Measurements from ENCODE around the gene RNF207.
"Not testable (repeated sequence)": the region's sequence is repeated elsewhere in the genome, so short reads cannot be mapped to it uniquely, and the experiment has no call there.

RNF207 gene

GRCh38 chr1:6206520-6206855 lies 569 bp downstream of the RNF207 start:
- no peak for DNase-seq

DNA sequence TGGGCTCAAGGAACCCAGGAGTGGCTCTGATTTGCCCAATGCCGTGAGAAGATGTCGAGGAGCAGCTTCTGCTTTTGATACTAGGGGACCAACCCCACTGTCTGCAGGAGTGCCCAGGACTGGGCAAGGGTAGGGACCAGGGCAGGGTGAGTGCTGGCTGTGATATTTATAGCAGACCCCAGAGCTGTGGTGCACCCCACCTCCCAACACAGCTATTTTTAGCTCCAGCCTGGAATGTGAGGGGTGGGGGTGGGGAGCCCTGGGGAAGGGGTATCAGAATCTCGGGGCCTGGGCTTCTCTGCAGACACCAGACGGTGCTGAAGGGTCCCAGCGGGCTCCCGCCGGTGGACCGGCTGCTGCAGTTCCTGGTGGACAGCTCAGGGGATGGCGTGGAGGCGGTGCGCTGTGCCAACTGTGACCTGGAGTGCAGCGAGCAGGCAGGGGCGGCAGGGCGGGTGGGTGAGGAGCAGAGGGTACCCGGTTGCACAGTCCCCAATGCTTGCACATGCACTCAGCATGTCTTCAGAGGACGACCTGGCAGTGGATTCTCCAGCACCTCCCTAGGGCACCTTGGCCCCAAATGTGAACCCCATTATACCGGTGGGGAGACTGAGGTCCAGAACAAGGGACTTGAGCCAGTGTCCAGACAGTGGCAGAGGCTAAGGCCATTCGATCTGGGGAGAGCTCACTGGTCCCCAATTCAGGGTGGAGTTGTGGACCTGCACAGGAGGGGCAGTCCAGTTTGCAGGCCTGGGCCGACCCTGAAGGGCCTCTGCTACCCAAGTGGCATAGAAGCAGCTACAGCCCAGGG lies 1.4 kb downstream of the RNF207 start:
- DNase-seq = no peak

- DNase-seq = no peak
Measured at GRCh38 chr1:6207921-6208320, 2.0 kb downstream of the RNF207 start.

DNA sequence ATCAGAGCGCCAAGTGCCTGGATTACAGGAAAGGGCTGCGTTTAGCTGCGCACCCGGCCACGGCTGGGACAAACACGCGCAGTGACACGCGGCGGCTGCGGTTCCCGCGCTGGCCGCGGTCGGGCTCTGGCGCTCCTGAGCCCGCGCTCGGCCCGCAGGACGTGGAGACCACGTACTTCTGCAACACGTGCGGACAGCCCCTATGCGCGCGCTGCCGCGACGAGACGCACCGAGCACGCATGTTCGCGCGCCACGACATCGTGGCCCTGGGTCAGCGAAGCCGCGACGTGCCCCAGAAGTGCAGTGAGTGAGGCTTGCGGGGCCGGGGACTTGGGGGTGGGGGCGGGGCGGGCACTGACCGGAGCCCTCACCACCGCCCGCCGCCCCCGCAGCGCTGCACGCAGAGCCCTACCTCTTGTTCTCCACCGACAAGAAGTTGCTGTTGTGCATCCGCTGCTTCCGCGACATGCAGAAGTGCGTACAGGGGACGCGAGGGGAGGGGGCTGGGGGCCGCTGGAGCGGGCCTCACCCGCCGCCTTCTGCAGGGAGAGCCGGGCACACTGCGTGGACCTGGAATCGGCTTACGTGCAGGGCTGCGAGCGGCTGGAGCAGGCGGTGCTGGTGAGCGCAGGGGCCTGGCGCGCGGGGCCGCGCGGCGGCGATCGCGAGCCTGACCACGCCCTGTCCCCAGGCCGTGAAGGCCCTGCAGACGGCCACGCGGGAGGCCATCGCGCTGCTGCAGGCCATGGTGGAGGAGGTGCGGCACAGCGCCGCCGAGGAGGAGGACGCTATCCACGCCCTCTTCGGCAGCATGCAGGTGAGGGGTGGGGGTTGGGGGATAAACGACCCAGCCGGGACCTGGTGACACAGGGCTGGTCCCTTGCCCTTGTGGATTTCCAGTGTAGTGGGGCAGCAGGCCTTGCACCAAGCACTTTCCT lies 3.1 kb downstream of the RNF207 start:
- DNase-seq = no peak

DNA sequence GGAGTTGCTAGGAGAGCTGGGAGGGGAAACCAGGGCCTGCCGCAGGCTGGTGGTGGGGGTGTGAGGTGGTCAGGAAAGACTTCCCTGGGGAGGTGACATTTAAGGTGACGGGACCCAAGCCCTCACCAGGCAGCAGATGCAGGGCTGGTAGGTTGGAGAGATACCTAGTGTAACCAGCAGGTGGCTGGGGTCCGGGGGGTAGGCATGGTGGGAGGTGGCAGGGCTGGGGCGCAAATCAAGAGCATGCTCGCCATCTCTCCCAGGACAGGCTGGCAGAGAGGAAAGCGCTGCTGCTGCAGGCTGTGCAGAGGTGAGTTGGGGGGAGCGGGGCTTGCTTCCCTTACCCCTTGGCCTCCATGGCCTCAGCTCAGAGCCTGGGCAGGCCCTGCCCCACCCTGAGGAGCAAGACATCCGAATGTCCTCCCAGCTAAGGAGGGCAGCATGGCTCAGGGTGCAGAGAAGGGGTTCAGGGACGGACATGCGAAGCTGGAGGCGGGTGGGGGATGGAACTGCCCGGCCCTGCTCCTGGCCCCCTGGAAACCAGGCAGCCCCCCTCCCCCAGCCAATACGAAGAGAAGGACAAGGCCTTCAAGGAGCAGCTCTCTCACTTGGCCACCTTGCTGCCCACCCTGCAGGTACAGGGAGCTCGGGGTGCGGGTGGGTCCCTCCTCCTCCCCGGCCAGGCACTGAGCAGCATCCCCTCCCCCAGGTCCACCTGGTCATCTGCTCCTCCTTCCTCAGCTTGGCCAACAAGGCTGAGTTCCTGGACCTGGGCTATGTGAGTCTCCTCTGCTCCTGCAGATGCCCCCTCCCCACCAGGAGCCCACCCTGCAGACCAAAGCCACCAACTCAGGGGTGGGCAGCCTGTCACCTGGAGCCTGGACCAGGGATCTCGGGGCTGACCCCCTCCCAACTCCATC lies 4.0 kb downstream of the RNF207 start:
- DNase-seq = no peak

DNA sequence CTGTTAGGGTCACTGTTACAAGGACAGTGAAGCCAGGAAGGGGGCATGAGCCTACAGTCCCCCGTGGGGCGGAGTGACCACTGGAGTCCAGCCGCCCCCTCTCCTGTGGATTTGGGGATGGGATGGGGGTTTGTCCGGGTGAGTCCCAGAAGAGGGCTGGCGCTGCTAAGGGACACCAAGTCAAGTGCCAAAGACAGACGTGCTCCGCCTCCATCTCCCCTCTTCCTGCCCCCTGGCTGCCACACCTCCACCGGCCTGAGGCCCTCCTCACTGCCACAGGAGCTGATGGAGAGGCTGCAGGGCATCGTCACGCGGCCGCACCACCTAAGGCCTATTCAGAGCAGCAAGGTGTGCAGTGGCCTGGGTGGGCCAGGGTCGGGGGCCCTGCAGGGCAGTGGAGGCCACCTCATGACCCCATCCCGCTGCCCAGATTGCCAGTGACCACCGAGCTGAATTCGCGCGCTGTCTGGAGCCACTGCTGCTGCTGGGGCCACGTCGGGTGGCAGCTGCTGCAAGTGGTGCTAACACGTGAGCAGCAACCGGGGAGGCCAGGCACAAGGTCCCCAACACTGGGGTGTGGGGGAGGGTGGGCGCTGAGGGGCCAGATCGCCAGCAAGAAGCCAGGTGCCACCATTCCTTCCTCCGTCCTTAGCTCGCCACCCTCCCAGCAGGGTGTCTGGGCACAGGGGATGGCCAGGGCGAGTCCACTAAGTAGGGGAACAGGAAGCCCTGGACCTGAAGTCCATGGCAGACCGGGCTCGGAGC lies 4.9 kb downstream of the RNF207 start:
- no peak for DNase-seq

DNA sequence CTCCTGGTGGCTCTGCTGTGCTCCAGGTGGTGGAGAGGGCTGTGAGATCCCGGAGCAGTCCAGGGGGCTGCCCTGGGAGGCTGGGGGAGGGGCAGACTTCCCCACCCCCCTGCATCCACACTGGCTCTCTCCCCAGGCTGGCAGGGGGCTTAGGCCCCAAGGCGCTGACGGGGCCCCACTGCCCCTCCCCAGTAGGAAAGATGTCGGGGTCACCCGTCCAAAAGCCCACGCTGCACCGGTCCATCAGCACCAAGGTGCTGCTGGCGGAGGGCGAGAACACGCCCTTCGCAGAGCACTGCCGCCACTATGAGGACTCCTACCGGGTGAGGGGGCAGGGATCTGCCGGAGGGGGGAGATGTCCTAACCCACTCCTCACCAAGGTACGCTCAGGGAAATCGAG lies 5.8 kb downstream of the RNF207 start:
- DNase-seq = no peak

DNA sequence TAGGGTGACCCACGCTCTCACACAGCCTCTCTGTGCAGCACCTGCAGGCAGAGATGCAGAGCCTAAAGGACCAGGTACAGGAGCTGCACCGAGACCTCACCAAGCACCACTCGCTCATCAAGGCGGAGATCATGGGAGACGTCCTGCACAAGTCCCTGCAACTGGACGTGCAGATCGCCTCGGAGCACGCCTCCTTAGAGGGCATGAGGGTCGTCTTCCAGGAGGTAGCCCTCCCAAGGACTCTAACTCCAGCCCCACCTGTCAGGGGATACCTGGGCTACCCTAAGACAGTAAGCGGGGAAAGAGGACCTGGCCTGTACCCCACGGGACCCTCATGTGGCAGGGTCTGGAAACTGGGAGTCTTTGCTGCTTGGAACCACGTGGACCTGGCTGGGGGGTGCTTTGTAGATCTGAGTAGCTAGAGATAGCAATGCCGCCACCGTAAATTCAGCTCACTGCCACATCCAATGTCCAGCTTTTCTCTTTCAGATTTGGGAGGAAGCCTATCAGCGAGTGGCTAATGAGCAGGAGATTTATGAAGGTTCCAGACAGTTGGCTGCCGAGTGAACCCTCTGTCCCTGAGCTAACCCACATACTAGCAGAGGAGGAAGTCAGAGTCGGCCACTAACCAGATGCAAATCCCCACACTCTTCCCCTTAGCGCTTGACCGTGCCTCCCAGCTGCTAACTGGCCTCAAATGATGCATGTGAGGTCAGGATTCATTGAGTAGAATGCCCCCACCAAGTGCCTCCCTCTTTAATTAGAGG lies 6.5 kb downstream of the RNF207 start:
- no peak for DNase-seq

GRCh38 chr1:6218375-6219164 lies 12.7 kb downstream of the RNF207 start:
- DNase-seq = no peak

GRCh38 chr1:6219641-6220040 lies 13.7 kb downstream of the RNF207 start:
- not testable (repeated sequence) for DNase-seq

DNA sequence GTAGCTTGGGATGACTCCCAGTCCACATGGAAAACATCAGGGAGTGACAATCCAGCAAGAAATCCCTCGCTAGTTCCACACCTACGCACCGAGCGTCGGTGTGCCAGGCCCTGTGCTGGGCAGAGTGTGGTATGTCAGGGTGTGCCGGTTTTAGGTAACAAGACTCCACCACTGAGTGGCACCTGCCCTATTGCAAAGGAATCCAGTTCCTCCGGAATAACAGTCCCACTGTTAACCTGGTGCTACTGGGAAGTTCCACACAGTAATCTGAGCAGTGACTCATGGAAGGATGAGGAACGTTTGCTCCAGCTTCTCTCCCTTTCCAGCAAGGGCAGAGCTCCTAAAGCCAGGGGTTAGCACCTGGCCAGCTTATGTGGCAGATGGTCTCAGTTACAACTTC lies 14.3 kb downstream of the RNF207 start:
- no peak for DNase-seq

DNA sequence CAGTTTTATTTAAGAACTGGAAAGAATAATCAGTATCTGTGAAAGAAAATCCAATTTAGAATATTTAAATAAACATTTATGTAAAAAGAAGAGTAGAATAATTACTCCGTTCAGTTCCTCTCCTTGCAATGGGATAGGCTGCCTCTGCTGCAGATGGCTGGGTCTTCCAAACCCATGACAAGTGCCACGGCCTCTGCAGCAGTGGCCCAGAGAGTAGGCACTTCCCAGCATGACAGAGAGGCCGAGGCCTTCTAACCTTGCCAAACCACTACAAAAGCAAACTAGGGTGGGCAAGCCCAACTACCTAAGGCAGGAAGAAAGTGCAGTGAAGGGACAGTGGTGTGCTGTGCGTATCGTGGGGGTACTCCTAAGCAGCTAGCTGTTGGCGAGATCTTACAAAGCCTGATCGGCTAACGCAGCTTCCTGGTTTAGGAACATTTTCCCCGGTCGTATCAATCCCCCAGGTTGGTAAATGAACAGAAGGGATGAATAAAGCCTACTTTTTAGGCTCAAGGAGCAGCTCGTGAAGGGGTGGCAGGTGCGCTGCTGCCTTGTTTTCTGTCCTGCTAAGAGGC lies 15.4 kb downstream of the RNF207 start:
- no peak for DNase-seq

GRCh38 chr1:6222636-6223035 lies 16.7 kb downstream of the RNF207 start:
- no peak for DNase-seq

GRCh38 chr1:6223617-6224016 lies 17.7 kb downstream of the RNF207 start:
- no peak for DNase-seq

DNA sequence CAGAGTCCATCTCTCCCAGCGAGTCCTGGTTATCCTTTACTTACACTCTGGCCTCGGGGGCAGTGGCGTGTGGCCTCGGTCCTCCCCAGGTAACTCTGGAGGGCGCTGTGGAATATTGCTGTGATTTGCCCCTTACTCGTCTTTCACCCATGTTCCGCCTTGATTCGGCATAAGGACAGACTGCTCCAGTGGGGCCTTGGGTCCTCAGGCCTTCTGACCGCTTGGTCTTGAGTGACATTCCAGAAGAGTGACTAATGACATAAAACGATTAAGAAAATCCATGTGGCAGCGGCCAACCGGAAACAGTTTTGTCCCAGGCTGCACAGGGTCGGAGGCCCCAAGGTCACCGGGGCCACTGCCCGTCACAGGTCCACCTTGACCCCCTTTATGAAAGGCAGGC lies 18.8 kb downstream of the RNF207 start:
- no peak for DNase-seq

- DNase-seq = no peak
Measured at GRCh38 chr1:6225651-6226050, 19.7 kb downstream of the RNF207 start.

- DNase-seq = no peak
Measured at GRCh38 chr1:6233376-6233775, 27.5 kb downstream of the RNF207 start.

DNA sequence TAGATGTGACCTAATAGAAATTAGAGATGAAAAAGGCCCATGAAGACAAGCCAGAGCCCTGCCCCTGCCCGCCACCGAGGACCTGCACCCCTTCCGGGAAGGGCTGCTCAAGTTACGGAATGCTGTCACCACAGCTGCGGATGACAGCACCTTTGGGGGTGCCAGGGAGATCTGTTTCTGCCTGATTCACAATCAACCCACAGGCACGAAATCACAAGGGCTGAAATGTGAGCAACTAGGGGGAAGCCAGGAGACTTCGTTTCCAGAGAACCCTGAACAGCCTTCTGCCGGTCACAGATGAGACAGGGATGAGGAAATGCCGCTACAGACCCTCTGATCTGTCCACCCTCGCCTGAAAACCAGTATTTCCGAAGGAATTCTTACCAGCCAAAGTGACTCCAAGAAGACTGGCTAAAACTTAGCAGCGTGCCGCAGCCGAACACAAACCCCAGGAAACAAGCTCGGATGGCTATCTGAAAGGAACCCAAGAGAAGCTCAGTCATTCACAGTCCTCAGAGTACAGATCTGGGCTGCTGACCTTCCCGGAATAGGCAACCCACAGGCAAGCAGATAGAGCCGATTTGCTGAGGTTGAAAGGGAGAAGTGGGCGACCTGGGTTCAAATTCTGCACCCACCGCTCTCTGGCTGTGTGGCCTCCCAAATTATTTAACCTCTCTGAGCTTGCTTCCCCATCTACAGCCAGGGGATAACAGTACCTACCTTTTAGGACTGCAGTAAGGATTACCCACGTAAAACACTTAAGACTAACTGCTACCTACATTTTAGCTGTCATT lies 28.8 kb downstream of the RNF207 start:
- DNase-seq = no peak

DNA sequence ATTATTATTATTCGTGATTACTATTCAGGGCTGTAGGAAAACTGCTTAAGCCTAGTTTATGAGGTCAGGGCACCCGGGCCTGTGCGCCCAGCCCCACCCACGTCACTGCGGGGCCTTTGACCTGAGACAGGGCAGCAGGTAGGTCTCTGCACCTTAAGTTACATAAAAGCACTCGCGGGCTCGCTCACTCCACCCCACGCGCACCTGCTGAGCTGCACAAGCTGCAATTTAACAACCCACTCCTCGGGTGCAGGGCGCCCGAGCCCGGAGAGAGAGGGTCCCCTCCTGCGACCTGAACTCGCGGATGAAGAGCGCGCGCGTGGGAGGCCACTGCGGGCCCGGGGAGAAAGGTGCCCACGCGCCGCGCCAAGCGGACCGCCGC lies 29.4 kb downstream of the RNF207 start:
- peak; percentile 14 for DNase-seq
